Putamen (tissue), 1 donor: Measurements from ENCODE around the gene GCLM.
"Not testable (repeated sequence)": the region's sequence is repeated elsewhere in the genome, so short reads cannot be mapped to it uniquely, and the experiment has no call there.

ENCODE experiments used
- DNase-seq: peaks from one replicate; pipeline ENCODE4 v3.0.0-alpha.2; 2016; ENCODE audit warnings: low spot score

Gene GCLM

DNA sequence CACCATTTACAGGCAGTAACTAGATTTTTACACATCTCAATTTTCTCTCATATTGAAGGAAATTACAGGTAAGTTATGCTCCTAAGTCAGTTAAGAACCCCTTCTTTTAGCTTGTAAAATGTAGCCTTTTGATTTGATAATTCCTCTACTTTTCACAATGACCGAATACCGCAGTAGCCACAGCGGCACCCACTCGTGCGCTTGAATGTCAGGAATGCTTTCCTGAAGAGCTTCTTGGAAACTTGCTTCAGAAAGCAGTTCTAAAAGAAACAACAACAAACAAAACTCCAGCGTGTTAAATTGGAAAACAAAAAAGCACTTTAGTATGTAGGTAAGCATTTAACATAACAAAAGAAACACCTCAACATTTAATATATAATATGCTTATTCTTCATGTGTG lies 20.3 kb downstream of the GCLM start:
- no peak for DNase-seq

DNA sequence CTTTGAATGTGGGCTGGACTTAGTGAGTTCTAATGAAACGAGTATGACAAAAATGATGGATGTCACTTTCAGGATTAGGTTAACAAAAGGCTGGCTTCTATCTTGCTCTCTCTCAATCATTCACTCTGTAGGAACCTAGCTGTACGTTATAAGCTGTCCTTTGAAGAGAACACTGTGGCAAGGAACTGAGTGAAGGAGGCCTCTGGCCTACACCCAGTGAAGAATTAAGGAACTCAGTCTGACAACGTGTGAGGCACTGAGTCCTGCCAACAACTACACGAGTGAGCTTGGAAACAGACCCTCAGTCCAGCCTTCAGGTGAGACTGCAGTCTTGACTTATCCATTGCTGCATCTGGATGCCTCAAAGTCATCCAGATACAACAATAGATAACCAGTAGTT lies 27.0 kb downstream of the GCLM start:
- DNase-seq = no peak

DNA sequence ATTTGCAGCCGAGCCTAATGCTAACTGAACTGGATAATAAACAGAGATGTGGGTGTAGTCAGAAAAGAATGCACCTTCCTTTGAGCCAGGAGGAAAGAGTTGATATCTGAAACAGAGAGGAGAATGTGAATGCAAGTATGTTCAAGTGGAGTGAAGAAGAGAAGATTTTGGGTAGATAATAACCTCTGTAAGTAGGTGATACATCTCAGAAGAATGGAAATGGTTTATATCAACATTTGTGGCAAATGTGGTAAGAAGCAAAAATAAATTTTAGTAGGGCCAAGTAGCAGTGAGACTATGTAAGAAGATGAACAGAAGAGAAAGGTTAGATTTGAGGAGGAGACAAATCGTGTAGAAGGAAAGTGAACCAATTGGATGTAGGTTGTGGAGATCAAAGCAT lies 28.5 kb downstream of the GCLM start:
- no peak for DNase-seq

DNA sequence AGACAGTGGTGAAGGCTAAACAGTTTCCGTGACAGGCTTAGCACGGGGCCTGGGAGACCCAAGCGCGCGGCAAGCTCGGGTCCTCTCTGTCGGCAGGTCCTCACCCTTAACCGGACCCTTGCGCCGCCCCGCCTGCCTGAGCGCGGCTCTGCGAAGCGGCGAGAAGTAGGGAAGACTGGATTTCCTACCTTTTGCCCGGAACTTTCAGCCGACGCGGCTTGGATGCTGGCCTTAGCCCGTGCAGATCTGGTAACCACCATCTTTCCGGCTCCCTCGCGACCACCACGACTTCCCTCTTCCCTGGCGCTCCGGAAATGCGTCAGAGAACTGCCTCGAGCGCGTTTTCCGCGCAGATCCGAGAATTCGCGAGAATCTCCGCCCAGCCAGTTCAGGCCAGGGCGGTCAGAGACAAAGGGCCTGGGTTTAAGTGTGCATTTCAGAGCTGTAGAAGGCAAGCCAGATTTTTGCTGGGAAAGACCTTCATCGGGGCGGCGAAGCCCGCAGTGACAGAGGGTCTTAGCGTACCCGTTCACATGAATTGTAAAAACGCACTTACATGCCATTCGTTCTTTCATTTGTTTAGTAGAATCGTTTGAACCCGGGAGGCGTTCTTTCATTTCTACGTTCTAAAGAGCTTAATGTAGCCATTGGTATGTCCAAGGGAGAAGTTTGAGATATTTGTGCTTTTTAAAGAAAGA lies 30.2 kb downstream of the GCLM start, which contains the start of gene DNTTIP2:
TSS of gene DNTTIP2 (minus strand) at position 318 of the 698 bp plus-strand sequence. CDS start at position 260, 58 bp downstream.
- DNase-seq = peak; percentile 92

DNA sequence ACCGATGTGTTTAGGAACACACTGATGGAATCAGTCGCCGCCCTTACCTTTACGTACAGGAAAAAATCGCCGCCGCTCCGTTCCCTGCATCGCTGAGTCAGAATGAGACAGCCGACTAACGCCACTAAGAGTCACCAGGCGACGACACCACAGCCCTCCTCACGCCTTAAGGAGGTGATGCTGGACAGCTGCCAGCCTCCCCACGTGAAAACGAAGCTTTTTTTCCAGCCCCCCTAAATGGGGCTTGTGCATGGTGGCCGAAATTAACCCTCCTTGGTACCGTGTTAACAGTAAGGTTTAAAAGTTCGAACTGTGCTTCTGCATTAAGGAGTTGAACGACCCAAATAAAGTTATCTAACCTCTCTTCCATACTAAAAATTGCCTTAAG lies 30.7 kb downstream of the GCLM start:
- DNase-seq = peak; percentile 21

DNA sequence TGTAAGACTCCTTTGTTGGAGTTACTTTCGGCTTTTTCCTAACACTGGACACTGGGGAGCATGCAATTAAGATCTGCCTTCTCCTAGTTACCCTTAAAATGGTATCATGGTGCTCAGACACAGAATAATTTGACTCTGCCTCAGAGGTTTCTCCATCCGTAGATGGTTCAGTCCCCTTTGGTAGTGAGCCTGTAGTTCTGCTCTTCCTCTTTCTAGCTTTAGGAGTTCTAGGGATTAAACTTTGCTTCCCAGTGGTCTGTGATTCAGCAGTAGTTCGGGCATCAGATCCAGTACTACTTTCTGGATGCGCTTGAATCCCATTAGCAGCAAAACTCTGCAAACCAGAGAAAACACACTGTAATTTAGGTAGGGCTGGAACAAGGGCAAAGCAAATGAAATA lies 31.7 kb downstream of the GCLM start:
- DNase-seq = no peak

DNA sequence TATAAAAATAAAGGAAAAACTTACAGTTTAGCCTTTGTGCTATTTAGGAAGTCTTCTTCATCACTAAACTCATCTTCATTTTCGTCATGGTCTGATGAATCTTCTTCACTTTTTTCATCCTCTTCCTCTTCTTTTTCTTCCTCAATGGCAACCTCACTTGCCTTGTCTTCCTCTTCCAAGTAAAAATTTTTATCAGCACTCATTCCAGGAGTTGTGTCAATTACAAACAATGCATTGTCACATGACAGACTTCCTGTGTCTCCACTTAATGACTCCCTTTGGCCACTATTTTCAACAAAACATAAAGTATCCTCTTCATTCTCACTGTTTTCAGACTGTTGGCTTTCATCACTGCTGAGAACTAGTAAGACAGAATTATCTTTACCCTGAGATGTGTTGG lies 33.0 kb downstream of the GCLM start:
- DNase-seq = no peak

DNA sequence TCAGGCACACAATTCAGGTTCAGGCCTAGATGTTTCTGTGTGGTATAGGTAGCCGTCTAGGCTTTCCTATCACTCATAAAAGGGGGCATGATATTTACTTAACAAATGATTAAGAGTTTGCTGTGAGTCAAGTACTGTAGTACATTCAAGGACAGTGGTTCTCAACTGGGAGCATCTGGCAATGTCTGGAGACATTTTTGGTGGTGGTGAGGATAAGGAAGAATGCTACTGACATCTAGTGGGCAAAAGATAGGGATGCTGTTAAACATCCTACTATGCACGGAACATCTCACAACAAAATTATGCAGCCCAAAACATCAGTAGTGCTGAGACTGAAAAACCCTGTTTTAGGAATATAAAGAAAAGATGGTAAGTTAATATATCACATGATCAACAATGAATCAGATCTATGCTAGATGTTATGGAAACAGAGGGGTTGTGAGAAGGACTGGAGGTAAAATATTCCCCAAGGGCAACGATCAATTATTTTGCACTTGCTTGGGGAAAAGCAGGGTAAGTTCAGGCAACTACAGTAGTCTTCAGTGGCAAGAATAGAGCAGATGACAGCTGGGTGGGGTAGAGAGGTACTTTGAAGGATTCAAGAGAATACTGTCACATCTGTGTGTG lies 35.1 kb downstream of the GCLM start:
- DNase-seq = no peak

DNA sequence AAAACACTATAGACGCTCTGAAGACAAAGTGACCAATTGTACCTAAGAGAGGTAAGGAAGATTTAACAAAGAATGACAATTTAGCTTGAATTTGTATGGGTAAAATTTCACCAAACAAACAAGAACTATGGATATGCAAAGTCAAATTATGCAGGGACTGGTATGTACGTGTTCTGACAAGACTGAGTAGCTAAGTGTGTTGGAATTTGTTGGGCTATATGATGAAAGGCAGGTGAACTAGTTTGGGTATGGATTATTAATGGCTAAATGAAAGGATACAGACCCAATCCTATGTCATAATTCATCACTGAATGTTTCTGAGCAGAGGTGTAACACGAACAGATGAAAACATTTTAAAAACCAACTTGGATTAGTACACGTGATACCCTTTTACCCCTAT lies 37.9 kb downstream of the GCLM start:
- DNase-seq = no peak

DNA sequence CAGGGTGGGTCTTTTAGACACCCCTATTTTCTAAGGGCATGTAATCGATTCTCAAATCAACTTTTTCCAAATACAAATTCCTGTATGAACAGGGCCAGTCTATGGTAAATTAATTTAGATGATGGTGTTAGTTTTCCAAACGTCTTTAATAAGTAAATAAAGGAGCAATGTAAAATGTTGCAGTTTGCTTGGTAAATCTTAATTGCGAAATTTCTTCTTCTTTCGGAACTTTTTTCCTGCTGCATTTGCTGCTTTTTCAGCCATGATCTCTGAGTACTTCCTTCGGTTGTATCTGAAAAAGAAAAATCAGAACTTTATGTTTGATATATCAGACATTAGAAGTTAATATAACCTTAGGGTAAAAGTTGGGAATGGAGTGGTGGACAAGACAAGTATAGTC lies 39.6 kb downstream of the GCLM start:
- DNase-seq = no peak

DNA sequence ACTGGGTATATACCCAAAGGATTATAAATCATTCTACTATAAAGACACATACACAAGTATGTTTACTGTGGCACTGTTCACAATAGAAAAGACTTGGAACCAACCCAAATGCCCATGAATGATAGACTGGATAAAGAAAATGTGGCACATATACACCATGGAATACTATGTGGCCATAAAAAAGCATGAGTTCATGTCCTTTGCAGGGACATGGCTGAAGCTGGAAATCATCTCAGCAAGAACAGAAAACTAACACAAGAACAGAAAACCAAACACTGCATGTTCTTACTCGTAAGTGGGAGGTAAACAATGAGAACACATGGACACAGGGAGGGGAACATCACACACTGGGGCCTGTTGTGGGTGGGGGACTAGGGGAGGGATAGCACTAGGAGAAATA lies 40.7 kb downstream of the GCLM start:
- DNase-seq = not testable (repeated sequence)

DNA sequence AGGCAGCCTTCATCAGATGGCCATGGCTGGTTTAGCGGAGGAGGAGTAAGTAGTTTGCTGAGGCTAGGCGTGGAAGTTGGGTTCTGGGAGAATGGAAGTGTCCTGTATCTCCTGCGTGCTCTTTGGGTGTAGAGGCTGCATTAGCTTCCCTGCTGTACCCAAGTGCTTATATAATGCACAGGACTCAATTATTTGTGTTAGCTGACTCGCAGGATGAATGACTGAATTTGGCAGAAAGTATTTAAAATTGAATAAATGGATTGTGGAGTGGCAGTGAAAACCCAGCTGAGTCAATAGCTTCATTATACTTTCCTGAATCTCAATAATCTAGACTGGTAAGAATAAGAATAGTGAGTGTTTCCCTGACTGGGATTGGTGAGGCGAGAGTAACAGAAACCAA lies 44.0 kb downstream of the GCLM start:
- no peak for DNase-seq

DNA sequence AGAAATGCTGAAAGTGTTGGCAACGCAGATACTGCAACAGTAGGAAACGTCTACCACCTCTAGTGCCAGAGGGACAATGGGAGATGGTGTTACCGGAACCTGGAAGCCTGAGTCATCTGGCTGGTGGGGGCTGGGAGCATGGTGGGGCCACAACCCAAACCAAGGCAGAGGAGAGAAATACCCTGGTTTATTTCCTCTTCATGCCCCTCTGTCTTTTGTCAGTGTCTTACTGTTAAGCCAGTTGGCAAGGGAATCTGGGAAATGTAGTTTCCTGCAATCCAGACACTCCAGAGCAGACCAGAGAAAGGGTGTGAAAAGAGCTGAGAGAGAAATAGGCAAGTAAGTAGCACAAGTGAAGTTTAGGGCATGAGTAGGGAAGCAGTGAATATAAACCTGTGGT lies 45.1 kb downstream of the GCLM start:
- DNase-seq = no peak

DNA sequence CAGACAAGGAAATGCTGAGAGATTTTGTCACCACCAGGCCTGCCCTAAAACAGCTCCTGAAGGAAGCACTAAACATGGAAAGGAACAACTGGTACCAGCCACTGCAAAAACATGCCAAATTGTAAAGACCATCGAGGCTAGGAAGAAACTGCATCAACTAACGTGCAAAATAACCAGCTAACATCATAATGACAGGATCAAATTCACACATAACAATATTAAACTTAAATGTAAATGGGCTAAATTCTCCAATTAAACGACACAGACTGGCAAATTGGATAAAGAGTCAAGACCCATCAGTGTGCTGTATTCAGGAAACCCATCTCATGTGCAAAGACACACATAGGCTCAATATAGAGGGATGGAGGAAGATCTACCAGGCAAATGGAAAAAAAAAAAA lies 51.6 kb downstream of the GCLM start:
- DNase-seq = not testable (repeated sequence)

DNA sequence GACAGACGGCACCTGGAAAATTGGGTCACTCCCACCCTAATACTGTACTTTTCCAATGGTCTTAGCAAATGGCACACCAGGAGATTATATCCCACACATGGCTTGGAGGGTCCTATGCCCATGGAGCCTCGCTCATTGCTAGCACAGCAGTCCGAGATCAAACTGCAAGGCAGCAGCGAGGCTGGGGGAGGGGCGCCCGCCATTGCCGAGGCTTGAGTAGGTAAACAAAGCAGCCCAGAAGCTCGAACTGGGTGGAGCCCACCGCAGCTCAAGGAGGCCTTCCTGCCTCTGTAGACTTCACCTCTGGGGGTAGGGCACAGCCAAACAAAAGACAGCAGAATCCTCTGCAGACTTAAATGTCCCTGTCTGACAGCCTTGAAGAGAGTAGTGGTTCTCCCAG lies 53.2 kb downstream of the GCLM start:
- DNase-seq = not testable (repeated sequence)

DNA sequence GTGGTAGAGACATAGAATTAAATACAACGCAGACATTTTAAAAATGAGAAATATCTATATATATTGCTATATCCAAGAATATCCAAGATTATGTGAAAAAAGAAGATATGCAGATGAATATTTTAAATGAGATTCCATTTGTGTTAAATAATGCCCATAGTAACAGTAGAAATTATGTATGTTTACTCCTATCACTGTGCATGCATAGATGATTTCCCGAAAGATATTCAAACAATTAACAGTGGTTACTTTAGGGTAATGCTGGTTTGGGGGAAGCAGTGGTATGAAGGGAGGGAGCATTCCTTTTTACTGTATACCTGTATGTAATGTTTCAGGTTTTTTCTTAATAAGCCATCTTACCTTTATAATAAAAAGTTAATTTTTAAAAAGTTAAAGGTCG lies 55.3 kb downstream of the GCLM start:
- DNase-seq = no peak

DNA sequence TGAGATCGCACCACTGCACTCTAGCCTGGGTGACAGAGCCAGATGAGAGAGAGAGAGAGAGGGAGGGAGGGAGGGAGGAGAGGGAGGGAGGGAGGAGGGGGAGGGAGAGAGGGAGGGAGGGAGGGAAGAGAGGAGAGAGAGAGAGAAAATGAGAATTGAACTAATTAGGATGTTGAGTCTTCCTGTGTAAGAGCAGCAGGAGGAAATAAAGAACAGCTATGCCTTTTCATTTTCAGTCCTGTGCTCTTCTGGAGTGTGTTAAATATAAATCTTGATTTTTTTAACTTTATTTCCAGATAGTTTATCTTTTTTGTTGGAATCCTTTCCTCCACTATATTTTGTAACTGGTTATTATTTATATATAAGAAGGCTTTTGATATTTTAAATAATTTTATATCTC lies 57.4 kb downstream of the GCLM start:
- DNase-seq = no peak

DNA sequence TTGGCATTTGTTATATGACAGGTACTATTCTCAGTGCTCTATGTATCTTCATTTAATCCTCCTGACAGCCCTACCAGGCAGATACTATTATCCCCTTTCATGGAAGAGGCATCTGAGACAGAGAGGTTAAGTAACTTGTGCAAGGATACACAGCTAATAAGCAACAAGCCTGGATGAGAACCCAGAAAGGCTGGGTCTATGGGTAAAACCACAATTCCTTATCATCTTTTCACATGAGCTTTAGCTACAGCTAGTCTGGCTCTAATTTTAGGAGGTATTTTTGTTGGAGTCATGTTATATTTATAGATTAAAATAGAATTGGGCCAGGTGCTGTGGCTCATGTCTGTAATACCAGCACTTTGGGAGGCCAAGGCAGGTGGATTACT lies 57.9 kb downstream of the GCLM start:
- no peak for DNase-seq

DNA sequence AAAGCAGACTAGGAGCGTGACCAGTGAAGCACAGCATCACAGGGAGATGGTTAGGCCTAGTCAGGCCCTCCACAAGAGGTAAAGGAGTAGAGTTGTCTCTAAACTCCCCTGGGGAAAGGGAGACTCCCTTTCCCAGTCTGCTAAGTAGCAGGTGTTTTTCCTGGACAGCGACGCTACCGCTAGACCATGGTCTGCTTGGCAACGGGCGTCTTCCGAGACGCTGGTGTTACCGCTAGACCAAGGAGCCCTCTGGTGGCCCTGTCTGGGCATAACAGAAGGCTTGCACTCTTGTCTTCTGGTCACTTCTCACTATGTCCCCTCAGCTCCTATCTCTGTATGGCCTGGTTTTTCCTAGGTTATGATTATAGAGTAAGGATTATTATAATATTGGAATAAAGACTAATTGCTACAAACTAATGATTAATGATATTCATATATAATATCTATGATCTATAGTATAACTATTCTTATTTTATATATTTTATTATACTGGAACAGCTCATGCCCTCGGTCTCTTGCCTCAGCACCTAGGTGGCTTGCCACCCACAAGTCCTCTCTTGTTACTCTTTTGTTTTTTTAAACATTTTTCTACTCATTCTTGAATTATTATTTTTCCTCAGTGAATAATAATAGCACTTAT lies 58.4 kb downstream of the GCLM start:
- DNase-seq = peak; percentile 27

DNA sequence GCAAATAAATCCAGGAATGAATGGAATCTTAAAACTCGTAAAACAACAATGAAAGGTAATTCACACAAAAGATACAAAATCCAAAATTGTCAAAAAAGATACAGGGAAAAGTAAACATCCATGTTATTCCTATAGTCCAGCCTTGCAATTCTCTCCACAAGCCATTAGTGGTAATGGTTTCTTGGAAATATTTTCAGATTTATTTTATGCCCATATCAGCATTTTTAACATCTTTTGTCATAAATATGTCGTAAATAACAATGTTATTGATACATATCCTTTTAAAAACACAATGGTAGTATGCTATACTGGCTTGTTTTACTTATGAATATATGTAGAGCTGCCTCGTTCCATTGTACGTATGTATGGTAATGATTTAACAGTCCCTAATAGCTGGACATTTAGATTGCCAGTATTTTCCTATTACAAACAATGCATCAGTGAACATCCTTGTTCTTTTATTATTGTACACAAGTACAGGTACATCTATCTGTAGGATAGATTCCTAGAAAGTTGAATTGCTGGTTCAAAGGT lies 60.8 kb downstream of the GCLM start:
- no peak for DNase-seq

DNA sequence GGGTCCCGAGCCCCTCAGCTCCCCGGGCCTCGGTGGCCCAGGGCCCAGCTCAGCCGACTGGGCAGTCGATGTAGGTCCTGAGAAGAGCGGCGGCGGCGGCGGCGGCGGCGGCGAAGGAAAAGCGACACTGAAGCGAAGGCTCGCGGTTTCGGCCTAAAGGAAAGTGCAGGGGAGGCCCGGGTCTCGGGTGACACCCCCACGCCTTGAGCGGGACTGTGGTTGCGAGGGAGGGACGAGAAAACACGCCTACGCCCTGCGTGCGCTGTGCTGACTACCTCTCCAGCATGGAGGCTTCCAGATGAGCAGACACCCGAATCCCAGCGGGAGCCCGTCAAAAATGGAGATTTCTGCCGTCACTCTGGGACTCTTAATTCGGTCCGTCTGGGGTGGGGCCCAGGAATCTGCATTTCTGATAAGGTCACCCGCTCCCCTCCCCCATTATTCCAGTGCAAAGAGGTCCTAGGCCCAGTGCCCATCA lies 61.4 kb downstream of the GCLM start:
- peak; percentile 68 for DNase-seq

DNA sequence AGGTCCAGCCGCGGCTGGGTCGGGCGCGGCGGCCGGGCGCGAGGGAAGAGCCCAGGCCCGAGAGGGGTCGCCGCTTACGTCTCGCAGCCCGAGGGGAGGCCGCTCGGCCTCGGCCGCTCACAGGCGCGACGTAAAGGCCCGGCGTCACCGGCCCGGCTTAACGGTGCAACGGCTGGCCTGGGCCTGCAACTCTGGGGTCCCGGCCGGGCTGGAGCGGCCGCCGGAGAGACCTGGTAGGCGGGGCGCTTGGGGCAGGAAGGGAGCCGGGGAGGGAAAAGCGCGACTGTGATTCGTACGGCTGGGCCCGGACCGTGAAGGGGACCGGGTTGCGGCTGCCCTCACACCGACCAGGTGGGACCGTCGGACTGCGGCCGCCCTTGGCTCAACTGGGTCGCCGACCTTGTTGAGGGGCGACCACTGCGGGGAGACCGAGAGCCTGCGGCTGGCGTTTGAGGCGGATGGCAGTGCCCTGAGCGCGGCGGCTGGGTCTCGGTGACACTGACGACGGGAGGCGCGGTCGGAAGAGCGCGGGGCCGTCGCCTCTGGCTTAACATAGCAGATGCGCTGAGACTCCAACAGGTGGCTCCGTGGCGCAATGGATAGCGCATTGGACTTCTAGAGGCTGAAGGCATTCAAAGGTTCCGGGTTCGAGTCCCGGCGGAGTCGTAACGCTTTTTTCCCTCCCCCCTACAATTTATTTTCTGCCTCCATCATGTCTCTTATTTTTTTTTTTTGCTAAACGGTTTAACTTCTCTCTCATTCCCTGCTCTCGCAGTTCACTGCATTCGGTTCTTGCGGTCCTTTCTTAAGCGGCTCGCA lies 62.0 kb downstream of the GCLM start:
- peak; percentile 91 for DNase-seq
